ENCODE data around the gene FAM120C.
A peak's percentile ranks its signal among the peaks of the same experiment; 100 is the strongest.

The FAM120C gene

GRCh38 chrX:54182864-54183613 lies at the start of gene FAM120C:
TSS of gene FAM120C (minus strand) at chrX:54183254. CDS start at chrX:54183198, 56 bp downstream.
- DNase-seq: peak; percentile 40

DNA sequence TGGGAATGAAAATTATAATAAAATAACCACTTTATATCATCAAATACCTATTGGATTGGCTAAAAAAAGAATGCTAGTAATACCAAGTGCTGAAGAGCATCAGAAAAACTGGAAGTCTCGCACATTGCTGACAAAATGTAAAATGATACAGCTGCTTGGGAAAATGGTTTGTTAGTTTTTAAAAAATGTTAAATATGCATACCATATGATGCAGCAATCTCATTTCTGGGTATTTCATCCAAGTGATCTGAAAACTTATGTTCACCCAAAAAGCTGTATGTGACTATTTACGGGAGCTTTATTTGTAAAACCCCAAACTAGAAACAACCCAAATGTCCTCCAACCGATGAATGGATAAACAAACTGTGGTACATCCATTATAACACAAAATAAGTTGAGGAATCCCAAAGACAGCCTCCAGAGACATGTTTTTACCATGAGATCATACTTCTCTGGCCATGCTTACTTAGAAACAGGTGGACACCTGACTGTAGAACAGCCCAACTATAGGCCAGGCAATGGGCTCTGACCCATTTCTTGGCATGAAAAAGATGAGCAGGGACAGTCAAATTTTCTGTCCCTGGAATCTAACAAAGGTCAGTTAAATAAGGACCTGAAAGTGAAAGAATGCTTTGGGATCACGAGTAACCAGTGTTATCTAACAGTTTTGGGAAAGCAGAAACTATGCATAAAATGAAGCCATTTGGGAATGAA lies 47.5 kb upstream of the FAM120C start:
- DNase-seq: no peak

DNA sequence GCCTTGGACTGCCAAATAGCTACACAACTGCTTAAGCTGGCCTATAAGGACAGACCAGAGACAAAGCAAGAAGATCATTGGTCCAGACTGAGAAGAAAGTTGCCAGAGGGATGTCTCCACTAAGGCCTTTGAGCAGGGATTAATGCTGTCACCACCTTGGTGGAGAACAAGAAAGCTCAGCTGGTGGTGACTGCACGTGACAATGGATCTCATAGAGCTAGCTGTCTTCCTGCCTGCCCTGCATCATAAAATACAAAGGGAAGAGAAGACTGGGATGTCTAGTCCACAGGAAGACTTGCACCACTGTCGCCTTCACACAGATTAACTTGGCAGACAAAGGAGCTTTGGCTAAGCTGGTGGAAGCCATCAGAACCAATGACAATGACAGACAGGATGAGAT lies 40.5 kb upstream of the FAM120C start:
- no peak for DNase-seq

- DNase-seq: no peak
Measured at GRCh38 chrX:54213603-54214002, 30.5 kb upstream of the FAM120C start.

DNA sequence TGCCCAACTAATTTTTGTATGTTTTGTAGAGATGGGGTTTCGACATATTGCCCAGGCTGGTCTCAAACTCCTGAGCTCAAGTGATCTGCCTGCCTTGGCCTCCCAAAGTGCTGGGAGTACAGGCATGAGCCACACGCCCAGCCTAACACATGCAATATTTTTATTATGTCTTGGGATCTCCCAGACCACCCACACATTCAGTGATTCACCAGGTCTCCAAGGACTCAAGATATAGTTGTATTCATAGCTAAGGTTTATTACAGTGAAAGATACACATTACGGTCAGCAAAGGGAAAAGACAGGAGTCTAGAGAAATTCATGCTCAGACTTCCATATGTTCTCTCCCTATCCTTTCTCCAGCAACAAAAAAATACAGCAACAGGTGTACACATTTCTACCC lies 25.5 kb upstream of the FAM120C start:
- DNase-seq: no peak

DNA sequence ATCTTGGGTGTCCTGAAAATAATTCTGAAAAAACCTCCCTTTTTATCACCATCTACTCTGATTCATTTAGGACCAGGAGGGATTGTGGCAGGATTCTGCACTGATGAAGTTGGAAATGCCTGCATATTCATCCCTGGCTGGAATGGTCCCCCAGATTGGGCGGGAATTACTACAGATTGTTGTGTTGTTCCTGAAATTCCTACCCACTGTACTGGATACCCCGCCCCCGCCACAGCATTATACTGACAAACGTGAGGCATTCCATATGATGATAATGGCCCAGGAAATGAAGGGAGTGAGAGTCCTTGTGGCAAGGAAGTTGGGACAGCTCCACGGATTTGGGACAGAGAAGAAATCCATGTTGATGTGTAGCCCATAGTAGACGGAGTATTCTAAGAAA lies 15.2 kb upstream of the FAM120C start:
- DNase-seq: no peak

- no peak for DNase-seq
Measured at GRCh38 chrX:54194982-54195588, 12.0 kb upstream of the FAM120C start.

- DNase-seq: no peak
Measured at GRCh38 chrX:54193085-54193821, 10.2 kb upstream of the FAM120C start.

- no peak for DNase-seq
Measured at GRCh38 chrX:54184474-54184873, 1.4 kb upstream of the FAM120C start.

- no peak for DNase-seq
Measured at GRCh38 chrX:54182194-54182863, 725 bp downstream of the FAM120C start.

DNA sequence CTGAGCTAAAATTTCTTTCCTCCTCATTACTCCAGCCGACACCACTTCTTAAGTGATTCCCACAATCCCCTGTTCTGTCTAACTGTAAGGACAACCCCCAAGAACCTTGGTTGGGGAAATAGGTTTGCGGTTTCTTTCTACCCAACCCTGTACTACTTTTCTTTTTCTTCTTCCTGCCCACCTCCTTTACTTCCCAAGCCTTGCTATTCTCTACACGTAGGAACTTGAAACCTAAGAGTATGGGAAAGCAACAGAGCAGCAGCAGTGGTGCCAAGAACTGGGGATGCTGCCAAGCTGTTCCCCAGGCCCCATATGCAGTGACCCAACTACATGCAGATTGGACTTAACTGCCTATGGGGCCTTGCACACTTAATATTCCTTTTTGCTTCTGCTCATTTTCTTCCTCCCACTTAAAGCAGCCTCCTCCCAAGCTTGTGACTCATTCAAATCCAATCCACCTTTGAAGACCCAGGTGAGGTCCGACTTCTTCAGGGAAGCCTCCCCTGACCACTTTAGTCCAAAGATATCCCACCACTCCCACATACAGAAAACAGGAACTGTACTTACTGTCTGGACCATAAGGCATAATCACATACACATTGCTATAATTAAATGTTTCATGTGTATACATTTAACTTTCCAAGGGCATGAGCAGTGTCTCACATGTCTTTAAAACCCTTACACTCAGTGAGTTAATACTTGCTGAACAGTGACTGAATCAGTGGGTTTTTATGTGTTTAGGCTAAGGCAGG lies 1.7 kb downstream of the FAM120C start:
- DNase-seq: no peak

- no peak for DNase-seq
Measured at GRCh38 chrX:54180403-54180802, 2.7 kb downstream of the FAM120C start.

- peak; percentile 21 for DNase-seq
Measured at GRCh38 chrX:54178100-54178940, 4.7 kb downstream of the FAM120C start.

DNA sequence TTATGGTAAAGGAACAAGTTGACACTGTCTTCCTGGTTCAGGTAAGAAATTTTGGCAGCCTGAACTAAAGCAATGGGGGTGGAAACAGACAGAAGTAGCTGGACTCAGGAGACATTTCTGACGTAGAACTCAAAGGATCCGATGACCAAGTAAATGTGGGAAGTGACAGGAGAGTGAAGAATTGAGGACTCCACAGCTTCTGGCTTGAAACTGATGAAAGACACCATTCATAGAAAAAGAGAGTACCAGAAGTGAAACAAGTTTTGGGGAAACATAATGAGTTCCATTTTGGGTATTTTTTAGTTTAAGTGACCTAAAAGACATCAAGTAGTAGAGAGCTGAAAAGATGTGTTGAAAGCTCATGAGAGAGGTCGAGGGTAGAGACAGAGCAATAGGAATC lies 5.7 kb downstream of the FAM120C start:
- no peak for DNase-seq

DNA sequence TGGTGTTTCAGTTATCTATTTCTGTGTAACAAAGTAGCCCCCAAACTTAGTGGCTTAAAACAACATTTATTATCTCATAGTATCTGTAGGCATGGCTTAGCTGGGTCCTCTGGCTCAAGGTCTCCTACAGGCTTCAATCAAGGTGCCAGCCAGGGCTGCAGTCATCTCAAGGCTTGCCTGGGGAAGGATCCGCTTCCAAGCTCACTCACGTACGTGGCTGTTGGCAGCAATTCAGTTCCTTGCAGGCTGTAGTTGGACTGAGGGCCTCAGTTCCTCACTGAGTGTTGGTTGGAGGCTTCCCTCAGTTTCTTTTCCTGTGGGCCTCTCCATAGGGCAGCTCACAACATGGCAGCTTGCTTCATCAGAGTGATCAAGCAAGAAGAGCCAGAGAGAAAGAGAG lies 9.3 kb downstream of the FAM120C start:
- DNase-seq: no peak

DNA sequence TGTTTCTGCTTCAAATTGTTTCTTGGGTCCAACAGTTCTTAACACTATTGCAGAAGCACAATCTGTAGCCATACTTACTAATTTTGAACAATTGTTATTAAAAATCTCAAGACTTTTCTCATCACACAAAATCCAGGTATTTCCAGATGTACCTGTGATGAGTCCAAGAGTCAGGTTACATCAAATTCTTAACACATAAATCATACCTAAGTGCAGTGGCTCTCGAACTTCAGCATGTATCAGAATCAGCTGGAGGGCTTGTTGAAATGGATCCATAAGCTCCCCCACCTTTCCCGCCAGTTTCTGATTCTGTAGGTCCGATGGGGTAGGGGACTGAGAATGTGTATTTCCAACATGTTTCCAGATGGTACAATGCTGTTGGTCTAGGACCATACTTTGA lies 10.6 kb downstream of the FAM120C start:
- no peak for DNase-seq

GRCh38 chrX:54171527-54172250 lies 11.4 kb downstream of the FAM120C start:
- DNase-seq: no peak

- DNase-seq: no peak
Measured at GRCh38 chrX:54171091-54171490, 12.0 kb downstream of the FAM120C start.

GRCh38 chrX:54166915-54167314 lies 16.1 kb downstream of the FAM120C start:
- no peak for DNase-seq

GRCh38 chrX:54157561-54157960 lies 25.5 kb downstream of the FAM120C start:
- DNase-seq: no peak
